HCT116 (cell line): ENCODE measurements around the gene GALNT18. TPM values are rescaled to one million over a fixed set of nuclear protein-coding genes. Genes with fewer than 3 reads are reported as not detected.

Experiments
- ATAC-seq: fragments of 200-7000 bp; cut with Tn5 transposase; 2 replicates; pipeline ENCODE4 v1.9.1; 2020; ENCODE audit warnings: mild to moderate bottlenecking, moderate library complexity
- BruUV-seq: library from RNA; stranded (reverse); fragments of 400-500 nt; replicated peaks from 2 replicates; lab custom pipeline; 2021; lab: Mats Ljungman, UMichigan
- CTCF ChIA-PET: fragments of 300-600 bp; sonication (Branson Sonifier 250); formaldehyde crosslinking; loops from one replicate; lab custom pipeline; 2021; ENCODE audit warnings: antibody characterized with exemption; lab: Charles Lee
- POLR2A ChIA-PET: fragments of 300-600, 350-600 bp; sonication (Branson Sonifier 250); formaldehyde crosslinking; loops from one replicate; lab custom pipeline; 2021; ENCODE audit warnings: antibody characterized with exemption; lab: Charles Lee
- RAD21 ChIA-PET, 2 experiments: fragments of 300-600 bp; sonication (Branson Sonifier 250); formaldehyde crosslinking; loops; one replicate each; lab custom pipeline; 2023; ENCODE audit warnings: low total read pairs in 2 of 2; ENCODE audit not compliant: uncharacterized antibody in 2 of 2, unreplicated experiment in 2 of 2, low non-redundant PET in 1 of 2; lab: Charles Lee
- DNase-seq: peaks from one replicate; pipeline ENCODE4 v3.0.0-alpha.2; 2010; ENCODE audit warnings: low read depth, low spot score
- H2AFZ ChIP-seq: fragments of 200-600 bp; shearing (Covaris generic), sonication (generic); 2 replicates; pipeline ENCODE4 v1.6.1; 2017; ENCODE audit warnings: low read depth, mixed run types, mixed read lengths, antibody characterized with exemption, low read length; ENCODE audit not compliant: poor library complexity, severe bottlenecking
- H3K27ac ChIP-seq: 2 replicates; pipeline ENCODE4 v1.5.1; 2012; ENCODE audit warnings: low read depth, low read length
- H3K27me3 ChIP-seq: fragments of 200-600 bp; sonication (generic); 2 replicates; pipeline ENCODE4 v1.6.1; 2016; ENCODE audit warnings: mixed run types, low read length, mixed read lengths; ENCODE audit not compliant: insufficient read depth
- H3K36me3 ChIP-seq, 2 experiments: fragments of 200-500 bp in 1 of 2; fragments of 200-600 bp in 1 of 2; sonication (Bioruptor generic) in 1 of 2; sonication (generic) in 1 of 2; 2 replicates each; pipeline versions ENCODE4 v1.5.1 to v1.6.1; 2014 to 2016; ENCODE audit warnings: low read length in 2 of 2, inconsistent platforms in 1 of 2, mixed read lengths in 1 of 2, mixed run types in 1 of 2; ENCODE audit not compliant: insufficient read depth in 2 of 2, control insufficient read depth in 1 of 2
- H3K4me1 ChIP-seq, 2 experiments: fragments of 200-600 bp in 1 of 2; sonication (generic) in 1 of 2; 2 replicates each; pipeline versions ENCODE4 v1.5.1 to v1.6.1; 2012 to 2017; ENCODE audit warnings: low read length in 2 of 2, inconsistent platforms in 1 of 2, mild to moderate bottlenecking in 1 of 2, mixed read lengths in 1 of 2, mixed run types in 1 of 2, moderate library complexity in 1 of 2; ENCODE audit not compliant: insufficient read depth in 2 of 2, control insufficient read depth in 1 of 2
- H3K4me2 ChIP-seq: fragments of 200-600 bp; sonication (generic); 2 replicates; pipeline ENCODE4 v1.6.1; 2017; ENCODE audit warnings: mixed run types, low read length, mixed read lengths
- H3K4me3 ChIP-seq, 2 experiments: fragments of 200-600 bp in 1 of 2; sonication (generic) in 1 of 2; replicated peaks in 1 of 2; 2 replicates each; pipeline ENCODE4 v1.5.1; 2011 to 2016; ENCODE audit warnings: low read length in 2 of 2, control low read depth in 1 of 2, low read depth in 1 of 2, mild to moderate bottlenecking in 1 of 2, mixed read lengths in 1 of 2, mixed run types in 1 of 2
- H3K79me2 ChIP-seq: fragments of 200-600 bp; sonication (generic); 2 replicates; pipeline ENCODE4 v1.6.1; 2017; ENCODE audit warnings: mild to moderate bottlenecking, mixed run types, low read length, moderate library complexity, mixed read lengths; ENCODE audit not compliant: insufficient read depth
- H3K9ac ChIP-seq: fragments of 200-600 bp; sonication (generic); 2 replicates; pipeline ENCODE4 v1.6.1; 2016; ENCODE audit warnings: low read length, mixed read lengths
- H3K9me2 ChIP-seq: fragments of 200-600 bp; sonication (generic), shearing (Covaris generic); 2 replicates; pipeline ENCODE4 v1.6.1; 2017; ENCODE audit warnings: mixed run types, mild to moderate bottlenecking, moderate library complexity; ENCODE audit not compliant: insufficient read depth
- H3K9me3 ChIP-seq, 2 experiments: fragments of 200-500 bp in 1 of 2; fragments of 200-600 bp in 1 of 2; sonication (Bioruptor generic) in 1 of 2; sonication (generic) in 1 of 2; 2 replicates each; pipeline ENCODE4 v1.6.1; 2014 to 2017; ENCODE audit warnings: low read length in 2 of 2, mixed read lengths in 2 of 2, inconsistent platforms in 1 of 2, low read depth in 1 of 2, mild to moderate bottlenecking in 1 of 2, mixed run types in 1 of 2, moderate library complexity in 1 of 2; ENCODE audit not compliant: control insufficient read depth in 1 of 2, insufficient read depth in 1 of 2
- H4K20me1 ChIP-seq: fragments of 200-600 bp; sonication (generic), shearing (Covaris generic); 2 replicates; pipeline ENCODE4 v1.6.1; 2017; ENCODE audit warnings: mixed run types, mild to moderate bottlenecking, moderate library complexity; ENCODE audit not compliant: insufficient read depth
- CEBPB ChIP-seq: IDR thresholded peaks from 2 replicates; pipeline ENCODE4 v1.6.1; 2012; ENCODE audit warnings: low read depth
- ELF1 ChIP-seq: IDR thresholded peaks from 2 replicates; pipeline ENCODE4 v1.6.1; 2012; ENCODE audit warnings: low read depth, borderline replicate concordance
- FOSL1 ChIP-seq: IDR thresholded peaks from 2 replicates; pipeline ENCODE4 v1.6.1; 2012; ENCODE audit warnings: low read depth
- POLR2AphosphoS5 ChIP-seq: IDR thresholded peaks from 2 replicates; pipeline ENCODE4 v1.6.1; 2011; ENCODE audit warnings: mild to moderate bottlenecking, low read depth, low read length, moderate library complexity
- SIN3A ChIP-seq: IDR thresholded peaks from 2 replicates; pipeline ENCODE4 v1.6.1; 2012; ENCODE audit warnings: low read depth
- SP1 ChIP-seq: IDR thresholded peaks from 2 replicates; pipeline ENCODE4 v1.6.1; 2012; ENCODE audit warnings: low read depth
- TCF7L2 ChIP-seq: IDR thresholded peaks from 2 replicates; pipeline ENCODE4 v1.7.0; 2011; ENCODE audit warnings: borderline replicate concordance, inconsistent platforms; ENCODE audit not compliant: insufficient read depth, insufficient read length; ENCODE audit errors: extremely low read depth
- YY1 ChIP-seq: IDR thresholded peaks from 2 replicates; pipeline ENCODE4 v1.6.1; 2011; ENCODE audit warnings: low read length, low read depth, moderate library complexity, mild to moderate bottlenecking; ENCODE audit not compliant: insufficient replicate concordance; ENCODE audit errors: extremely low read depth
- ZNF274 ChIP-seq: fragments of 200-500 bp; sonication (Bioruptor generic); IDR thresholded peaks from 2 replicates; pipeline ENCODE4 v1.6.1; 2014; ENCODE audit warnings: mild to moderate bottlenecking, low read depth, low read length, inconsistent platforms
- intact Hi-C: fragments of 100-400 bp; cut with micrococcal nuclease; formaldehyde crosslinking; loops from 2 replicates; pipeline ENCODE4 v1.10.0; 2022
- total RNA-seq: library from RNA; stranded (reverse); gene quantifications from one replicate; pipeline ENCODE4 v1.2.1, GENCODE V29; 2021; ENCODE audit not compliant: unreplicated experiment
- TF ChIP-seq, protein P1 (sequence below): IDR thresholded peaks from 2 replicates; pipeline ENCODE4 v1.6.1; 2012
- TF ChIP-seq, protein P2 (sequence below): IDR thresholded peaks from 2 replicates; pipeline ENCODE4 v1.6.1; 2011; ENCODE audit warnings: mild to moderate bottlenecking, low read length, moderate library complexity; ENCODE audit not compliant: insufficient replicate concordance; ENCODE audit errors: extremely low read depth
- TF ChIP-seq, protein P3 (sequence below): IDR thresholded peaks from 2 replicates; pipeline ENCODE4 v1.6.1; 2012; ENCODE audit warnings: low read depth

GALNT18 gene
- total RNA-seq, 1 experiment from 2014 or later, result 19.9 TPM

DNA sequence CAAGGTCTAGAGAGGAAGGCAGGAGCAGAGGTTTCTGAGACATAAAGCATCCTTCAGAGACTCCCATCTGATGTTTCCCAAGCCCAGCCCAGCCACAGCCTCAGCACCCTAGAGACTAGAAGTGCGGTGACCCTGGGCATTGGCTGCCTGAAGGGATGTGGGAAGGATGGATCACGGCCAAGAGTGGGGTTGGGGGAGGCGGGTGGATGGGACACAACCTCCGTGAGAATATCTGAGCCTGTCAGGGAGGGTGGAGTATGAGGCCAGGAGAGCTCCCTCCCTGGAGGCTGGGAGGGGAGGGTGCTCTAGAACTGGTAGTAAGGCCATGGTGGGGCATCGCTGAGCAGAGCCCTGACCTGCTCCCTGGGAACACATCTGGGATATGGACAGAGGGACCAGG, 340.2 kb downstream of the GALNT18 start:
- H3K27ac ChIP-seq, result no peak overlapping the region
- TF ChIP-seq, protein P1, sequence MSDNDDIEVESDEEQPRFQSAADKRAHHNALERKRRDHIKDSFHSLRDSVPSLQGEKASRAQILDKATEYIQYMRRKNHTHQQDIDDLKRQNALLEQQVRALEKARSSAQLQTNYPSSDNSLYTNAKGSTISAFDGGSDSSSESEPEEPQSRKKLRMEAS, result no peak
- no peak for TF ChIP-seq CEBPB
- TF ChIP-seq TCF7L2, result no peak
- TF ChIP-seq, protein P2, sequence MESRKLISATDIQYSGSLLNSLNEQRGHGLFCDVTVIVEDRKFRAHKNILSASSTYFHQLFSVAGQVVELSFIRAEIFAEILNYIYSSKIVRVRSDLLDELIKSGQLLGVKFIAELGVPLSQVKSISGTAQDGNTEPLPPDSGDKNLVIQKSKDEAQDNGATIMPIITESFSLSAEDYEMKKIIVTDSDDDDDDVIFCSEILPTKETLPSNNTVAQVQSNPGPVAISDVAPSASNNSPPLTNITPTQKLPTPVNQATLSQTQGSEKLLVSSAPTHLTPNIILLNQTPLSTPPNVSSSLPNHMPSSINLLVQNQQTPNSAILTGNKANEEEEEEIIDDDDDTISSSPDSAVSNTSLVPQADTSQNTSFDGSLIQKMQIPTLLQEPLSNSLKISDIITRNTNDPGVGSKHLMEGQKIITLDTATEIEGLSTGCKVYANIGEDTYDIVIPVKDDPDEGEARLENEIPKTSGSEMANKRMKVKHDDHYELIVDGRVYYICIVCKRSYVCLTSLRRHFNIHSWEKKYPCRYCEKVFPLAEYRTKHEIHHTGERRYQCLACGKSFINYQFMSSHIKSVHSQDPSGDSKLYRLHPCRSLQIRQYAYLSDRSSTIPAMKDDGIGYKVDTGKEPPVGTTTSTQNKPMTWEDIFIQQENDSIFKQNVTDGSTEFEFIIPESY, result no peak
- TF ChIP-seq SIN3A, result no peak
- H3K9ac ChIP-seq, result no peak overlapping the region
- H2AFZ ChIP-seq, result no peak overlapping the region
- H3K79me2 ChIP-seq, result no peaks in the 10 kb centered on the region
- no TSS peak for BruUV-seq
- ChIA-PET POLR2A (no interaction called here), CTCF (no interaction called here), RAD21 (no interaction called here)
- no peaks in the 10 kb centered on the region for H3K9me3 ChIP-seq
- H3K4me1 ChIP-seq, result no peaks in the 10 kb centered on the region
- H4K20me1 ChIP-seq, result no peaks in the 10 kb centered on the region
- no peaks in the 10 kb centered on the region for H3K27me3 ChIP-seq
- no peaks in the 10 kb centered on the region for H3K36me3 ChIP-seq
- intact Hi-C loops, result no loop called here
- H3K4me3 ChIP-seq, result no peak overlapping the region
- H3K4me2 ChIP-seq, result no peak overlapping the region
- ATAC-seq (no peak), DNase-seq (no peak)
- no peaks in the 10 kb centered on the region for H3K9me2 ChIP-seq

DNA sequence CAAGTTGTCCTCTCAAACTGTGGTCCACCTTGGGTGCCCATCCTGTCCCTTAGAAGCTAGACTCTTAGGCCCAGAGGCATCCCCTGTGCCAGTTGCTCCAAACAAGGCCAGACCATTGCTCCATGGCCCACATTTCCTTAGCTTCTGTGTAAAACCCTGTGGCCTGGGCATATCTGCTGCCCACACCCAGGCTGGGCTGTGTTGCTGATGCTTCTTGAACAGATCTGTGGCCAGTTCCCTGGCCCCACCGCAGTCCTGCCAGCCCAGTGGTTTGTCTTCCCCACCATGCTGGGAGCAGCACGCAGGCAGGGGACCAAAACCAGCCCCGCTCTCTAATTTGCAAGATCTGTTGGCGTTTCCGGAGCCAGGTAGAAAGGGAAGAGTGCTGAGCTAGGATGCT, 341.0 kb downstream of the GALNT18 start:
- no peak overlapping the region for H2AFZ ChIP-seq
- intact Hi-C loops, result no loop called here
- no peaks in the 10 kb centered on the region for H3K79me2 ChIP-seq
- H3K4me2 ChIP-seq, result no peak overlapping the region
- no peaks in the 10 kb centered on the region for H3K27me3 ChIP-seq
- POLR2A ChIA-PET, result no interaction called here
- DNase-seq (no peak), ATAC-seq (no peak)
- H3K4me1 ChIP-seq, result no peaks in the 10 kb centered on the region
- H3K9me3 ChIP-seq, result no peaks in the 10 kb centered on the region
- H3K4me3 ChIP-seq, result no peak overlapping the region
- H4K20me1 ChIP-seq, result no peaks in the 10 kb centered on the region
- no TSS peak for BruUV-seq
- no peaks in the 10 kb centered on the region for H3K36me3 ChIP-seq
- H3K9me2 ChIP-seq, result no peaks in the 10 kb centered on the region
- no peak overlapping the region for H3K9ac ChIP-seq
- H3K27ac ChIP-seq, result no peak overlapping the region
- RAD21 ChIA-PET, result no interaction called here
- CTCF ChIA-PET, result no interaction called here
- TF ChIP-seq, protein P3, sequence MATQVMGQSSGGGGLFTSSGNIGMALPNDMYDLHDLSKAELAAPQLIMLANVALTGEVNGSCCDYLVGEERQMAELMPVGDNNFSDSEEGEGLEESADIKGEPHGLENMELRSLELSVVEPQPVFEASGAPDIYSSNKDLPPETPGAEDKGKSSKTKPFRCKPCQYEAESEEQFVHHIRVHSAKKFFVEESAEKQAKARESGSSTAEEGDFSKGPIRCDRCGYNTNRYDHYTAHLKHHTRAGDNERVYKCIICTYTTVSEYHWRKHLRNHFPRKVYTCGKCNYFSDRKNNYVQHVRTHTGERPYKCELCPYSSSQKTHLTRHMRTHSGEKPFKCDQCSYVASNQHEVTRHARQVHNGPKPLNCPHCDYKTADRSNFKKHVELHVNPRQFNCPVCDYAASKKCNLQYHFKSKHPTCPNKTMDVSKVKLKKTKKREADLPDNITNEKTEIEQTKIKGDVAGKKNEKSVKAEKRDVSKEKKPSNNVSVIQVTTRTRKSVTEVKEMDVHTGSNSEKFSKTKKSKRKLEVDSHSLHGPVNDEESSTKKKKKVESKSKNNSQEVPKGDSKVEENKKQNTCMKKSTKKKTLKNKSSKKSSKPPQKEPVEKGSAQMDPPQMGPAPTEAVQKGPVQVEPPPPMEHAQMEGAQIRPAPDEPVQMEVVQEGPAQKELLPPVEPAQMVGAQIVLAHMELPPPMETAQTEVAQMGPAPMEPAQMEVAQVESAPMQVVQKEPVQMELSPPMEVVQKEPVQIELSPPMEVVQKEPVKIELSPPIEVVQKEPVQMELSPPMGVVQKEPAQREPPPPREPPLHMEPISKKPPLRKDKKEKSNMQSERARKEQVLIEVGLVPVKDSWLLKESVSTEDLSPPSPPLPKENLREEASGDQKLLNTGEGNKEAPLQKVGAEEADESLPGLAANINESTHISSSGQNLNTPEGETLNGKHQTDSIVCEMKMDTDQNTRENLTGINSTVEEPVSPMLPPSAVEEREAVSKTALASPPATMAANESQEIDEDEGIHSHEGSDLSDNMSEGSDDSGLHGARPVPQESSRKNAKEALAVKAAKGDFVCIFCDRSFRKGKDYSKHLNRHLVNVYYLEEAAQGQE, result no peak
- no peak for TF ChIP-seq ZNF274
- TF ChIP-seq, protein P1, result no peak
- no peak for TF ChIP-seq YY1
- no peak for TF ChIP-seq POLR2AphosphoS5
- TF ChIP-seq SP1, result no peak
- no peak for TF ChIP-seq ELF1
- no peak for TF ChIP-seq FOSL1
- TF ChIP-seq, protein P2, result no peak
